GM12878 (cell line): Measurements from ENCODE around the gene PXT1. TPM values are rescaled to one million over a fixed set of nuclear protein-coding genes. Genes with fewer than 3 reads are reported as not detected.

Experiments used
- ATAC-seq: fragments of 200-7000 bp; cut with Tn5 transposase; 3 replicates; pipeline ENCODE4 v1.9.1; 2020; ENCODE audit warnings: mild to moderate bottlenecking, moderate library complexity
- BruUV-seq: library from RNA; stranded (reverse); fragments of 400-500 nt; replicated peaks from 2 replicates; lab custom pipeline; 2021; lab: Mats Ljungman, UMichigan
- CTCF ChIA-PET: fragments of 300-600 bp; sonication (Branson Sonifier 250); formaldehyde crosslinking; extraction: SDS; loops from one replicate; lab custom pipeline; 2021; ENCODE audit warnings: inconsistent platforms; lab: Yijun Ruan, JAX
- POLR2A ChIA-PET: fragments of 350-600 bp; formaldehyde crosslinking; extraction: SDS; loops from one replicate; lab custom pipeline; 2021; ENCODE audit warnings: inconsistent platforms; lab: Charles Lee
- RAD21 ChIA-PET: fragments of 300-600 bp; sonication (Branson Sonifier 250); formaldehyde crosslinking; loops from one replicate; lab custom pipeline; 2023; ENCODE audit warnings: antibody characterized with exemption; ENCODE audit not compliant: unreplicated experiment; lab: Charles Lee
- SMC1A ChIA-PET: fragments of 300-600 bp; sonication (Branson Sonifier 250); formaldehyde crosslinking; loops from one replicate; lab custom pipeline; 2023; ENCODE audit not compliant: unreplicated experiment, uncharacterized antibody; lab: Charles Lee
- DNase-seq: peaks from one replicate; pipeline ENCODE4 v3.0.0-alpha.2; 2011; ENCODE audit warnings: low read depth, low spot score
- FAIRE-seq: peaks from 3 replicates; lab custom pipeline; 2011; peaks lifted over from hg19 to GRCh38; lab: Jason Lieb, UNC
- H2AFZ ChIP-seq: 2 replicates; pipeline ENCODE4 v1.6.0; 2011; ENCODE audit warnings: low read depth, low read length, control low read depth; ENCODE audit not compliant: control insufficient read depth
- H3K27ac ChIP-seq: 2 replicates; pipeline ENCODE4 v1.5.1; 2011; ENCODE audit warnings: control low read depth; ENCODE audit not compliant: control insufficient read depth, insufficient read depth
- H3K27me3 ChIP-seq, 2 experiments: replicated peaks in 1 of 2; 2 replicates each; pipeline versions ENCODE4 v1.6.0 to v1.6.1; 2011; ENCODE audit warnings: low read length in 1 of 2; ENCODE audit not compliant: control insufficient read depth in 2 of 2, insufficient read depth in 2 of 2
- H3K36me3 ChIP-seq, 2 experiments: 2 replicates each; pipeline ENCODE4 v1.5.1; 2011; ENCODE audit warnings: low read length in 1 of 2; ENCODE audit not compliant: control insufficient read depth in 2 of 2, insufficient read depth in 2 of 2
- H3K4me1 ChIP-seq: 2 replicates; pipeline ENCODE4 v1.6.1; 2011; ENCODE audit warnings: mild to moderate bottlenecking, low read length, moderate library complexity, mixed read lengths; ENCODE audit not compliant: control insufficient read depth, insufficient read depth
- H3K4me2 ChIP-seq: 2 replicates; pipeline ENCODE4 v1.6.0; 2011; ENCODE audit warnings: control low read depth; ENCODE audit not compliant: control insufficient read depth, insufficient read depth
- H3K4me3 ChIP-seq: fragments of 200-600 bp; sonication (generic); 2 replicates; pipeline ENCODE4 v1.5.1; 2016
- H3K79me2 ChIP-seq: 2 replicates; pipeline ENCODE4 v1.6.0; 2011; ENCODE audit warnings: low read length; ENCODE audit not compliant: control insufficient read depth, insufficient read depth
- H3K9ac ChIP-seq: 2 replicates; pipeline ENCODE4 v1.8.0; 2011; ENCODE audit warnings: low read length, control low read depth, mixed read lengths; ENCODE audit not compliant: control insufficient read depth, insufficient read depth
- H3K9me3 ChIP-seq: replicated peaks from 3 replicates; pipeline ENCODE4 v1.5.1; 2011; ENCODE audit warnings: mild to moderate bottlenecking, low read length; ENCODE audit not compliant: control insufficient read depth, insufficient read depth
- H4K20me1 ChIP-seq: 2 replicates; pipeline ENCODE4 v1.6.0; 2011; ENCODE audit not compliant: control insufficient read depth, insufficient read depth
- BACH1 ChIP-seq: fragments of 450-650 bp; IDR thresholded peaks from 2 replicates; pipeline ENCODE4 v1.6.1; 2017; ENCODE audit warnings: mild to moderate bottlenecking, borderline replicate concordance
- BMI1 ChIP-seq: fragments of 450-650 bp; IDR thresholded peaks from 2 replicates; pipeline ENCODE4 v1.6.1; 2016; ENCODE audit warnings: mild to moderate bottlenecking, moderate library complexity, borderline replicate concordance
- FOXM1 ChIP-seq: IDR thresholded peaks from 2 replicates; pipeline ENCODE4 v1.6.1; 2012; ENCODE audit warnings: low read depth, mild to moderate bottlenecking, inconsistent platforms, low read length, moderate library complexity
- JUNB ChIP-seq: IDR thresholded peaks from 2 replicates; pipeline ENCODE4 v1.6.1; 2016; ENCODE audit warnings: antibody characterized with exemption, mild to moderate bottlenecking
- KAT2A ChIP-seq: conservative IDR thresholded peaks from 2 replicates; pipeline ENCODE4 v1.6.1; 2011; ENCODE audit warnings: low read depth, low read length; ENCODE audit not compliant: control insufficient read depth
- RELA ChIP-seq: fragments of 450-650 bp; IDR thresholded peaks from 2 replicates; pipeline ENCODE4 v1.8.0; 2014; ENCODE audit warnings: borderline replicate concordance; ENCODE audit not compliant: partially characterized antibody
- STAT3 ChIP-seq: IDR thresholded peaks from 2 replicates; pipeline ENCODE4 v1.6.1; 2011; ENCODE audit warnings: low read depth, low read length, improper control_type of control experiment
- SUZ12 ChIP-seq: fragments of 200-600 bp; sonication (generic); IDR thresholded peaks from one replicate; pipeline ENCODE4 v1.6.1; 2018; ENCODE audit warnings: antibody characterized with exemption, mild to moderate bottlenecking; ENCODE audit not compliant: unreplicated experiment
- ZNF24 ChIP-seq: fragments of 450-650 bp; IDR thresholded peaks from 2 replicates; pipeline ENCODE4 v1.6.1; 2017; ENCODE audit warnings: antibody characterized with exemption, mild to moderate bottlenecking
- WGBS: methylation state at CpG from one replicate; pipeline ENCODE4 v1.1.6; 2016; ENCODE audit warnings: low lambda C conversion rate; ENCODE audit not compliant: insufficient replicate concordance, insufficient coverage; ENCODE audit errors: missing lambda C conversion rate; 5-methylcytosine and 5-hydroxymethylcytosine counted together
- in situ Hi-C: fragments of 300-500 bp; cut with MboI; formaldehyde crosslinking; loops from 9 replicates; pipeline ENCODE4 v1.14.3; 2018; ENCODE audit warnings: mixed read lengths
- intact Hi-C: fragments of 100-400 bp; cut with micrococcal nuclease; formaldehyde crosslinking; loops from one replicate; pipeline ENCODE4 v1.14.2; 2022; ENCODE audit not compliant: unreplicated experiment
- polyA plus RNA-seq, 11 experiments: library from polyadenylated mRNA; depleted of rRNA in 4 of 11; unstranded in 6 of 11; stranded (reverse) in 5 of 11; fragments of >200 nt; fragmentation: Nextera tagmentation in 4 of 11; fragmentation: Illumina TruSeq in 1 of 11; extraction: Ambion mirVana in 4 of 11; extraction: Trizol in 1 of 11; gene quantifications; 1 replicate in 1 of 11; 2 replicates in 10 of 11; pipeline versions ENCODE4 v1.2.1 to v1.2.3, GENCODE V29; 2011 to 2016; ENCODE audit warnings: inconsistent platforms in 2 of 11, missing spikeins in 2 of 11, low read depth in 1 of 11
- total RNA-seq, 4 experiments: library from RNA; depleted of rRNA in 3 of 4; stranded (reverse); fragments of >200 nt in 3 of 4; fragmentation: Illumina TruSeq in 1 of 4; extraction: Trizol in 1 of 4; gene quantifications; 2 replicates each; pipeline versions ENCODE4 v1.2.1 to v1.2.3, GENCODE V29; 2013 to 2021
- TF ChIP-seq, protein P1 (sequence below): fragments of 450-650 bp; IDR thresholded peaks from 2 replicates; pipeline ENCODE4 v1.6.1; 2018; ENCODE audit warnings: borderline replicate concordance, mild to moderate bottlenecking; ENCODE audit not compliant: partially characterized antibody
- TF ChIP-seq, protein P2 (sequence below): fragments of 450-650 bp; formaldehyde crosslinking; IDR thresholded peaks from 2 replicates; pipeline ENCODE4 v1.5.0; 2022; ENCODE audit warnings: mild to moderate bottlenecking, missing genetic modification characterization

The PXT1 gene
- total and polyA plus RNA-seq, 10 of the 15 experiments (the other 5 are each of a cell fraction or from before 2014, with no cell fraction given), result 0.27 to 2.9 (median 0.50) TPM

DNA sequence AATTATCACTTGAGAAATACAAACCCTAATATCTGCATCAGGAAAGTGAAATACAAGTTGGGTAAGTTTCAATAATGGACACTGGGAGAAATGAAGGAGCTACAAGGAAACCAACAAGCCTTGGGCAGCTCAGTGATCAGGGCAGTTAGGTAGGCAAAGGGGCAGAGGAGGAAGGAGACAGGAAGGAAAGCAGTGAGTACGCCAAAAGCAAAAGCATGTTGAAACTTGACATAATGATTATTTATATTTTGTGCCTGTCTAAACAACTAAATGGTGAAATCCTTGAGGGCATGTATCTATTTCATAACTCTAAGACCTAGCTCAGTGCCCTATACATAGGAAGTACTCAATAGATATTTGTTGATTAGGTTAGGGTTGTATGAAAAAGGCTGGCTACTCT is 23.3 kb downstream of the PXT1 start:
- FAIRE-seq (no peak), ATAC-seq (no peak), DNase-seq (no peak)
- TF ChIP-seq KAT2A (no peak), JUNB (no peak), RELA (no peak), STAT3 (no peak), BACH1 (no peak), ZNF24 (no peak), FOXM1 (no peak), BMI1 (no peak), SUZ12 (no peak)
- TF ChIP-seq, protein P1, sequence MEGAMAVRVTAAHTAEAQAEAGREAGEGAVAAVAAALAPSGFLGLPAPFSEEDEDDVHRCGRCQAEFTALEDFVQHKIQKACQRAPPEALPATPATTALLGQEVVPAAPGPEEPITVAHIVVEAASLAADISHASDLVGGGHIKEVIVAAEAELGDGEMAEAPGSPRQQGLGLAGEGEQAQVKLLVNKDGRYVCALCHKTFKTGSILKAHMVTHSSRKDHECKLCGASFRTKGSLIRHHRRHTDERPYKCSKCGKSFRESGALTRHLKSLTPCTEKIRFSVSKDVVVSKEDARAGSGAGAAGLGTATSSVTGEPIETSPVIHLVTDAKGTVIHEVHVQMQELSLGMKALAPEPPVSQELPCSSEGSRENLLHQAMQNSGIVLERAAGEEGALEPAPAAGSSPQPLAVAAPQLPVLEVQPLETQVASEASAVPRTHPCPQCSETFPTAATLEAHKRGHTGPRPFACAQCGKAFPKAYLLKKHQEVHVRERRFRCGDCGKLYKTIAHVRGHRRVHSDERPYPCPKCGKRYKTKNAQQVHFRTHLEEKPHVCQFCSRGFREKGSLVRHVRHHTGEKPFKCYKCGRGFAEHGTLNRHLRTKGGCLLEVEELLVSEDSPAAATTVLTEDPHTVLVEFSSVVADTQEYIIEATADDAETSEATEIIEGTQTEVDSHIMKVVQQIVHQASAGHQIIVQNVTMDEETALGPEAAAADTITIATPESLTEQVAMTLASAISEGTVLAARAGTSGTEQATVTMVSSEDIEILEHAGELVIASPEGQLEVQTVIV, result no peak
- TF ChIP-seq, protein P2, sequence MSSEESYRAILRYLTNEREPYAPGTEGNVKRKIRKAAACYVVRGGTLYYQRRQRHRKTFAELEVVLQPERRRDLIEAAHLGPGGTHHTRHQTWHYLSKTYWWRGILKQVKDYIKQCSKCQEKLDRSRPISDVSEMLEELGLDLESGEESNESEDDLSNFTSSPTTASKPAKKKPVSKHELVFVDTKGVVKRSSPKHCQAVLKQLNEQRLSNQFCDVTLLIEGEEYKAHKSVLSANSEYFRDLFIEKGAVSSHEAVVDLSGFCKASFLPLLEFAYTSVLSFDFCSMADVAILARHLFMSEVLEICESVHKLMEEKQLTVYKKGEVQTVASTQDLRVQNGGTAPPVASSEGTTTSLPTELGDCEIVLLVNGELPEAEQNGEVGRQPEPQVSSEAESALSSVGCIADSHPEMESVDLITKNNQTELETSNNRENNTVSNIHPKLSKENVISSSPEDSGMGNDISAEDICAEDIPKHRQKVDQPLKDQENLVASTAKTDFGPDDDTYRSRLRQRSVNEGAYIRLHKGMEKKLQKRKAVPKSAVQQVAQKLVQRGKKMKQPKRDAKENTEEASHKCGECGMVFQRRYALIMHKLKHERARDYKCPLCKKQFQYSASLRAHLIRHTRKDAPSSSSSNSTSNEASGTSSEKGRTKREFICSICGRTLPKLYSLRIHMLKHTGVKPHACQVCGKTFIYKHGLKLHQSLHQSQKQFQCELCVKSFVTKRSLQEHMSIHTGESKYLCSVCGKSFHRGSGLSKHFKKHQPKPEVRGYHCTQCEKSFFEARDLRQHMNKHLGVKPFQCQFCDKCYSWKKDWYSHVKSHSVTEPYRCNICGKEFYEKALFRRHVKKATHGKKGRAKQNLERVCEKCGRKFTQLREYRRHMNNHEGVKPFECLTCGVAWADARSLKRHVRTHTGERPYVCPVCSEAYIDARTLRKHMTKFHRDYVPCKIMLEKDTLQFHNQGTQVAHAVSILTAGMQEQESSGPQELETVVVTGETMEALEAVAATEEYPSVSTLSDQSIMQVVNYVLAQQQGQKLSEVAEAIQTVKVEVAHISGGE (CRISPR knock-in tag), result no peak
- Histone ChIP-seq H4K20me1 (no peaks in the 10 kb centered on the region), H3K79me2 (no peaks in the 10 kb centered on the region), H3K4me3 (no peak overlapping the region), H3K27me3 (no peaks in the 10 kb centered on the region), H3K9me3 (no peaks in the 10 kb centered on the region), H3K4me2 (no peak overlapping the region), H3K4me1 (peaks cover 8% of the 10 kb centered on the region), H3K9ac (no peak overlapping the region), H2AFZ (no peak overlapping the region), H3K36me3 (no peaks in the 10 kb centered on the region), H3K27ac (no peak overlapping the region)
- ChIA-PET SMC1A (interaction anchor here (0.9 to 1.1 kb wide), 4 partner anchors 13 to 180 kb away, joined by 3 to 7 read pairs (median 3); no protein-coding TSS in a partner anchor), POLR2A (no interaction called here), CTCF (interaction anchor here (0.8 to 1.1 kb wide), 4 partner anchors 114 to 339 kb away, joined by 3 to 5 read pairs (median 4); no protein-coding TSS in a partner anchor), RAD21 (interaction anchor here (0.8 to 1.5 kb wide), 5 partner anchors 8 to 196 kb away, joined by 3 to 4 read pairs (median 4); no protein-coding TSS in a partner anchor)
- WGBS, result 92% methylated on average over 1 of the region's 1 CpG
- BruUV-seq, result no TSS peak
- in situ Hi-C loops, result no loop called here
- intact Hi-C loops, result no loop called here
